GM21367 (cell line): Measurements from ENCODE around the gene SLC6A14.

Source experiments
- ATAC-seq: cut with Tn5 transposase; IDR thresholded peaks from one replicate; pipeline ENCODE4 v1.9.1; 2021; ENCODE audit not compliant: unreplicated experiment

SLC6A14 gene, protein sequence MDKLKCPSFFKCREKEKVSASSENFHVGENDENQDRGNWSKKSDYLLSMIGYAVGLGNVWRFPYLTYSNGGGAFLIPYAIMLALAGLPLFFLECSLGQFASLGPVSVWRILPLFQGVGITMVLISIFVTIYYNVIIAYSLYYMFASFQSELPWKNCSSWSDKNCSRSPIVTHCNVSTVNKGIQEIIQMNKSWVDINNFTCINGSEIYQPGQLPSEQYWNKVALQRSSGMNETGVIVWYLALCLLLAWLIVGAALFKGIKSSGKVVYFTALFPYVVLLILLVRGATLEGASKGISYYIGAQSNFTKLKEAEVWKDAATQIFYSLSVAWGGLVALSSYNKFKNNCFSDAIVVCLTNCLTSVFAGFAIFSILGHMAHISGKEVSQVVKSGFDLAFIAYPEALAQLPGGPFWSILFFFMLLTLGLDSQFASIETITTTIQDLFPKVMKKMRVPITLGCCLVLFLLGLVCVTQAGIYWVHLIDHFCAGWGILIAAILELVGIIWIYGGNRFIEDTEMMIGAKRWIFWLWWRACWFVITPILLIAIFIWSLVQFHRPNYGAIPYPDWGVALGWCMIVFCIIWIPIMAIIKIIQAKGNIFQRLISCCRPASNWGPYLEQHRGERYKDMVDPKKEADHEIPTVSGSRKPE

DNA sequence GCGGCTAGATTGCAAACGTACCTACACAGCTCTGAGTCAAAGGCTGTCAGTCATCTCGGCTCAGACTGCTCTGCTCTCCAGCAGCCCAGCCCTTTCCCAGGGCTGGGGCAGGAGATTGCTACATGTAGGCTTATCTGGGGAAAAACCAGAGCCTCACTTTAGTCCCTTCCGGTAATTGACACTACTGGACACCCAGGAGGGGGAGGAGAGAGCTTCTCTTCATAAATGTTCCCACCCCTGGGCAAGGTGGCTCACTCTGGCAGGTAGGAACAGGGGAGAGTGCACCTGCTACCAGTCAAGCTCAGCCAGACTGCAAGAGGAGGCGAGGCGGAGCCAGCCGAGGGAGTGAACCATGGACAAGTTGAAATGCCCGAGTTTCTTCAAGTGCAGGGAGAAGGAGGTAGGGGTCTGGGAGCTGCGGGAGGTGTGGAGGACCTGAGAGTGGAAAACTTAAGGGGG, at the start of gene SLC6A14:
SLC6A14 (plus strand) TSS at position 249 of the 459 bp plus-strand sequence; CDS start at position 353, 104 bp downstream.
- ATAC-seq = no peak

DNA sequence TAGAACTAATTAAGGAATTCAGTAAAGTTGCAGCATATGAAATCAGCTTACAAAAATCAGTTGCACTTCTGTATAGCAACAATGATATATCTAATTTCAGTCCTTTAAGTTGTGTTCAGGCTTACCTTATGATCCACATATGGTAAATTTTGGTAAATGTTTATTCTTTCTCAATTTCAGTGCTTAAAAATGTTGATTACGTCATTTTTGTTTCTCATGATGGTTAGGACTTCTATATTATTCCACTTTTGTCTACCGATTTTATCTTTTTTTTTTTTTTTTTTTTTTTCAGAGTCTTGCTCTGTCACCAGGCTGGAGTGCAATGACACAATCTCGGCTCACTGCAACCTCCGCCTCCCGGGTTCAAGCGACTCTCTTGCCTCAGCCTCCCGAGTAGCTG, 40.7 kb upstream of the SLC6A14 start:
- ATAC-seq = no peak

DNA sequence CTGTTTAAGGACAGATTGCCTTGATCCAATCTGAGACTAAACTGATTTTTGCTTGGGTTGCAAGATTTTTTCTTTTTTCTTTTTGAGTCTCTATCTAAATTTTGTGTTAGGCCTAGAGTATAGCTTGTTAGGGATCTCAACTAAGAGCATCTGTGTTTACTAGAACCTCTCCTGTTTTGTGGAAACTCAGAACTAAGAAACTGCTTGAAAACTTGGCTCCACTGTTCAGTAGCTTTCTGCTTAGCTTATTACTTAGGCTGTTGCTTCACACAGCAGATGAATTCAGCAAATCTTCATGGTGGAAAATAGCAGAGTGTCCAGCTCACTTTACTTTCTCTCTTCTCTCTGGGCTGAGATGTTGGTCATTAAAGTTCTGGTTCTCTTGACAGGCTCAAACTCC, 36.7 kb upstream of the SLC6A14 start:
- ATAC-seq = no peak

DNA sequence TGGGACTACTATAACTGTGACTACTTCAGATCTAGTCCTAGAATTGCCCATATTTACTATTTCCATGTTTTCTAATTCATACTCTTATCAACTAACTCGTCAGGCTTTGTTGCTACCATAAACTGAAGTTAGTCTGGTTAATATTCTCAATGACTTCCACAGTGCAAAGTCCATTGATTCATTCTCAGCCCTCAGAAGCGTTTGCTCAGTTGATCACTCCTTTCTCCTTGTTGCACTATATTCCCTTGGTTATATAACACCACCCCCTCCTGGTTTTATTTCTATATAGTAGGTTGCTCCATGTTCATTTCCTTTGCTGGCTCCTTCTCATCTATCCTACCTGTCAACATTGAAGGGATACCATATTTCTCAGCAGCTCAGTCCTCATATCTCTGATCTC, 27.2 kb upstream of the SLC6A14 start:
- no peak for ATAC-seq

DNA sequence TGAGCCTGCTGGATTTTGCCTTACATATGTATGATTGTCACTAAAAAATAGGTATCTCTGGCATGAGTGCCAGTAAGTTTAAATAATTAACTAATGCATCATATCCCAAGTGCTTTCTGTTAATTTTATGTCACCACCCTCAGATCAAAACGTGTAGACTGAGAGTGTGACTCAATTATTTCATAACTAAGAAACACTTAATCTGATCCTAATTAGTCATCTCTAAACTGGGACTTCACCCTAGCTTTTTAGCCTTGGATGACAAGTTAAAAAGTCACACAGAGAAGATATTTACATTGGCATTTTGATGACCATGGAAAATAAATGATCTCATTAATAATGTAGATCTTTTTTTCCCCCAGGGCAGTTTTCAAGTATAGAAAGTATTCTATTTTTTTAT, 23.1 kb upstream of the SLC6A14 start:
- ATAC-seq = no peak

DNA sequence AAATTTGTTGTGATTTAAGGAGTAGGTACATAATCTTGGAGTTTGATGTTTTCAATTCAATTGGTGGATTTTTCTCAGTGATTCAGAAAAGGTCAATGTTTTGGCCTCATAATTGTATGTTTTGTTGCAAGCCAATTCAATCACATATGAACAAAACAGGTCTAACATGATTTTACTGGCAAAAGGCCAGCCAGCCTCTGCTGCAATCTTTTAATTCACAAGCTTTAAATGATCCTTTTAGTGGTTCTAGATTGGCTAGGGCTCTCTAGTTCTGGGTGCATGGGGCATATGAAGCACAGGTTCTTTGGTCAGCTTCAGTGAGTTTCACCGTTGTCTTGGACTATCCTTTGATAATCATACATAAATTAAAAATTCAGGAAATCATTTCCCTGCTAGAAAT, 19.2 kb upstream of the SLC6A14 start:
- no peak for ATAC-seq

DNA sequence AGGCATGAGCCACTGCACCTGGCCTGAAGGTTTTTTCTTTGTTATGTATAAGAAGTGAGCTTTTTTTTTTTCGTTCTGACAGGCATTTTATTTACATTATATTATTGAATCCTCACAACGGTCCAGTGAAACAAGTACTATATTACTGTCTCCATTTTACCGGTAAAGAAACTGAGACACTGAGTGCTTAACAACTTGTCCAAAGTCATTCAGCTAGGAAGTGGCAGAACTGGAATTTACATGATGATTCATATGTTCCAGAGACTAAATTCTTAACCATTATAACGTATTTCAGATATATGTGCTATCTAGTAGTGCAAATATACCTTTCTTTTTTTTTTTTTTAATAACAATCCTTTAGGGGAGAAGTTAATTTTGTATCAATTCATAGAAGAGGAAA, 18.4 kb upstream of the SLC6A14 start:
- ATAC-seq = no peak

DNA sequence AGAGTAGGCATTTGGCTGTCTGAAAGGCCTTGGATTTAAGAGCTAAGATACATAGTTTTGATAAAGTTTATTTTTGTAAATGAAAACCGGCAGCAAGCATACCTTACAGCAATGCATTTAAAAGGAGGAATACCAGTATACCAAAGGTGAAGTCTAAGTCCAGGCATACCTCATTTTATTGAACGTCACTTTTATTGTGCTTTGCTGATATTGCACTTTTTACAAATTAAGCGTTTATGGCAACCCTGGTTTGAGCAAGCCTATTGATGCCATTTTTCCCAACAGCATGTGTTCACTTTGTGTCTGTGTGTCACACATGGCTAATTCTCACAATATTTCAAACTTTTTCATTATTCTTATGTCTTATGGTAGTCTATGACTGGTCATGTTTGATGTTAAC, 8.4 kb upstream of the SLC6A14 start:
- ATAC-seq = no peak

DNA sequence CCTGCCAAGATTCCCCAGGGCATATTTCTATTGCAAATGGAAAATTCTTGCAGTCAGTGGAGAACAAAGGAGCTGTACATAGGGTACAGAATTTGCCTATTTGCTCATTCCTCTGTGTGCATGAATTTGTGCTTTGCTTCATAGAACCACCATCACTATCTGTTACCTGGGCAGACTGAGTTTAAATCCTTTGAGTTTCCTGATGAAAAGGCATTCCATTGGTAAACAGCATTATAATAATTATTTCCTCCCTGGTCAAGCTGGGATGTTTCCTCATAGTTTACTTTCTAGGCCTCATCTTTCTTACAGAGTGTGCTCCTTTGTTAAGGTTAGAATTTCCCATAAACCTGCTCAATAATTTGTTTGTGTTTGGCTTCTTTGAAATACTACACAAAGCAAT, 809 bp upstream of the SLC6A14 start:
- ATAC-seq = no peak

DNA sequence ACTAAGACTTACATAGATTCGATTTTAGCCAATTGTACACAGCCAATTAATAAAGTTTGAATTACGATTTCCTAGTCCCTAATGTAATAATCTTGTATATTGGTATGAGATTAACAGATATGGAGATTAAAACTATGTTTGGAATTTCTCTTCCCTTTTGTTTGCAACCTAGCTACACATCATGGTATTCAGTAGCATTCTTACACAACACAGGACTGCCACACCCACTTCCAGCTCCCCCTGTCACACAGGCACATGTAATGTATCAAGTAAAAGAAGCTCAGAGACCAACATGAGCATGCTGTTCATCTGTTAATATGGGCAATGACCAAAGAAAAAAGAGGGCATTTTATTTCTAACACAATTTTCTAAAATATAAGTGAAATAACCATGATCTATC, 12.8 kb downstream of the SLC6A14 start:
- ATAC-seq = no peak

DNA sequence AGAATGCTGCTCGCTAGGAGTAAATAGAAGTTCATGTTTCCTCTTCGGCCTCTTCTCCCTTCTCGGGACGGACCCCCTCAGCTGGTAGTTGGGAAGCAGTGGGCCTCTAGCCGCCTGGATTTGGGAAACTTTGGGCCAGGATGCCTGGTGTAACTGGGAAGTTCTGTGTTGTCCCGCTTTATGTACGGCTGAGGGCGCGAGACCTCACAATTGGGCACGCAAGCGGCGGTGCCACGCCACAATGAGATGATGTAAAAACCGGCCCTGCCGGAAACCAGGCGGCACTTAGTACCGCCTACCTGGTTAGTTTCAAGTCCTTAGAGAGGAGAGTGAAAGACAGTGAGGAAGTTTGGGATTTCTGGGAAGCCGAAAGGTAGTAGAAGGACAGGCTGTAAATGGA, 26.4 kb downstream of the SLC6A14 start, which contains the start of gene CT83:
CT83 (minus strand) TSS at position 155 of the 400 bp plus-strand sequence; CDS start at position 35, 120 bp downstream.
- no peak for ATAC-seq

DNA sequence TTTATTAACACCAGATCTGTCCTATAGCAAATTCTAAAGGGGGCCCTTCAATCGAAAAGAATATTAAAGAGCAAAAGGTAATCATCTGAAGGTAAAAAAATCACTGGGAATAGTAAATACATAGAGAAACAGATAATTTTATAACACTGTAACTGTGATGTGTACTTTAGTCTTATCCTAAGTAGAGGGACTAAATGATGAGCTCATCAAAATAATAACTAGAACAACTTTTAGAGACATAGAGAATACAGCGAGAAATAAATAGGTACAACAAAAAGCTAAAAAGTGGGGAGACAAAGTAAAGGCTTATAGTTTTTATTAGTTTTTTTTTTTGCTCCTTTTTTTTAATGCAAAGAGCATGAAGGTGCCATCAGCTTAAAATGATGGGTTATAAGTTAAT, 43.7 kb downstream of the SLC6A14 start:
- ATAC-seq = no peak

DNA sequence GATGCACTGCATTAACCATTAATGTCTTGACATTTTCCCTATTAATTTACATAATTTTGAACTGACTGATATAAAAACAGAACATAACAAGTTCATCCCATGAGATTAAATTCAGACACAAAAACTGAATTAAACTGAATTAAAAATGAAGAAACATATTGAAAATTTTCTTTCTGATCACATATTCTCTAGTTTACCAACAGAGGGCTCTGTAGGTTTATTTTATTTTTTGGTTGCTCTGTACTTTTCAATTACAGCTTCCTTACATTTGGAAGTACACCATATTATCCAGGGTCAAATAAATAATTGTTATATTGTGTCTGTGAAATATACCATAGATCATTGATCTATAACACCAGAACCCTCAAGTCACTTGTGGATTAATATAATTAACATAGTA, 53.7 kb downstream of the SLC6A14 start:
- ATAC-seq = no peak

DNA sequence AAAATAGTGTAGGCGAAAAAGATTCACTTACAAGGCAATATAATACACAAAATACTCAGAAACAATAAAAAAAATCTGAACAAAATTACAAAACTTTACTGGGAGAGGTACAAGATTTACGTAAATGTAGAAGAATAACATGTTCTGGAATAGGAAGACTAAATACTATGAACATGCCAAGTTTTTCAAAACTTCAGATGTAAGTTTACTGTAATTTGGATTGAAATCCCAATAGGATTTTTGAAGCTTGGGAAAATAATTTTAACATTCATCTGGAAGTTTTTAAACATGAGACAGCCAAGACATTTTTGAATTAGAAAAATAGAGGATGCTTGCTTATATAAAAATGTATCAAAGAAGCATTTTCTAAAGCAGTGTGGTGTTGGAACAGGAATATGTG, 56.9 kb downstream of the SLC6A14 start:
- no peak for ATAC-seq

DNA sequence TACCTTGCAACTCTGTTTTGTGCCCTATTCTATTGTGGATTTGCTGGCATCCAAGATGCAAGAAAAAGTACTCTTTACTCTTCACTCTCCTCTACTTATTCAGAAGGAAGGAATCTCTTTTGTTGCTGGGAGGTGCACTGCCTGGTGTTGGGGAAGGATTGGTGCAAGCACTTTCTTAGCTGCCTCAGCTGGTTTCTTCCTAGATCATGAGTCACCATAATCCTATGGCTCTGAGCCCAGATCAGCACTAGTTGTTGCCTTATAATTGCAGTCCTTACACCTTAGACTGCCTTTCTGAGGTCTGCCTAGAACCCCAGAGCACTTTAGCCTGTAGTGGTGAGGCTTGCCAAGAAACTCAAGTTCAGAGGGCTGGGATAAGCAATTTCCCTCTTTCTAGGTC, 63.4 kb downstream of the SLC6A14 start:
- ATAC-seq = no peak
